HepG2 (cell line): ENCODE data around the gene CCDC85C. TPM values are rescaled to one million over a fixed set of nuclear protein-coding genes. Genes with fewer than 3 reads are reported as not detected.

Experiments used
- CHD2 ChIP-seq: IDR thresholded peaks from 2 replicates; pipeline ENCODE4 v1.6.1; 2011; ENCODE audit warnings: low read depth, low read length, improper control_type of control experiment
- HDAC2 ChIP-seq: sonication (generic); formaldehyde crosslinking; IDR thresholded peaks from 2 replicates; pipeline ENCODE4 v1.4.0; 2020; ENCODE audit warnings: missing genetic modification reagents
- JUNB ChIP-seq: sonication (generic); formaldehyde crosslinking; IDR thresholded peaks from 2 replicates; pipeline ENCODE4 v1.8.0; 2022; ENCODE audit warnings: missing genetic modification reagents, mild to moderate bottlenecking, borderline replicate concordance
- KDM5A ChIP-seq: fragments of 200-600 bp; sonication (generic); IDR thresholded peaks from 2 replicates; pipeline ENCODE4 v1.7.0; 2018; ENCODE audit warnings: antibody characterized with exemption, mild to moderate bottlenecking, low read length, borderline replicate concordance
- NCOA1 ChIP-seq: sonication (generic); formaldehyde crosslinking; IDR thresholded peaks from 2 replicates; pipeline ENCODE4 v1.9.0; 2021; ENCODE audit warnings: missing genetic modification reagents
- POLR2AphosphoS2 ChIP-seq: IDR thresholded peaks from 2 replicates; pipeline ENCODE4 v1.6.1; 2011; ENCODE audit warnings: low read depth, low read length, improper control_type of control experiment
- RXRB ChIP-seq: IDR thresholded peaks from 2 replicates; pipeline ENCODE4 v1.6.1; 2016; ENCODE audit warnings: borderline replicate concordance, missing genetic modification reagents, missing compliant biosample characterization
- SP5 ChIP-seq: IDR thresholded peaks from 2 replicates; pipeline ENCODE4 v1.6.1; 2016; ENCODE audit warnings: low read depth, borderline replicate concordance
- ZFP36L2 ChIP-seq: sonication (generic); formaldehyde crosslinking; IDR thresholded peaks from 2 replicates; pipeline ENCODE4 v1.4.0; 2020; ENCODE audit warnings: missing genetic modification reagents
- ZNF350 ChIP-seq: sonication (generic); formaldehyde crosslinking; IDR thresholded peaks from 2 replicates; pipeline ENCODE4 v1.4.0; 2020; ENCODE audit warnings: mild to moderate bottlenecking, low read depth, missing genetic modification reagents, borderline replicate concordance
- ZNF543 ChIP-seq: sonication (generic); formaldehyde crosslinking; IDR thresholded peaks from 2 replicates; pipeline ENCODE4 v1.4.0; 2020; ENCODE audit warnings: mild to moderate bottlenecking, missing genetic modification reagents
- ZNF616 ChIP-seq: sonication (generic); formaldehyde crosslinking; IDR thresholded peaks from 2 replicates; pipeline ENCODE4 v1.5.0; 2020; ENCODE audit warnings: low read depth, mild to moderate bottlenecking, missing genetic modification reagents
- ZNF629 ChIP-seq: sonication (generic); formaldehyde crosslinking; conservative IDR thresholded peaks from 2 replicates; pipeline ENCODE4 v1.5.0; 2020; ENCODE audit warnings: missing genetic modification reagents
- ZNF761 ChIP-seq: sonication (generic); formaldehyde crosslinking; conservative IDR thresholded peaks from 2 replicates; pipeline ENCODE4 v1.4.0; 2020; ENCODE audit warnings: mild to moderate bottlenecking, missing genetic modification reagents
- ZNF776 ChIP-seq: sonication (generic); formaldehyde crosslinking; IDR thresholded peaks from 2 replicates; pipeline ENCODE4 v1.4.0; 2020; ENCODE audit warnings: mild to moderate bottlenecking, missing genetic modification reagents
- polyA plus RNA-seq, 8 experiments: library from polyadenylated mRNA; depleted of rRNA in 3 of 8; stranded (reverse) in 7 of 8; unstranded in 1 of 8; fragments of >200 nt; fragmentation: Illumina TruSeq in 4 of 8; extraction: Trizol in 4 of 8; gene quantifications; 2 replicates each; pipeline versions ENCODE4 v1.2.1 to v1.2.3, GENCODE V29; 2011 to 2016; ENCODE audit warnings: low read depth in 4 of 8, missing spikeins in 1 of 8, mixed read lengths in 1 of 8; ENCODE audit not compliant: insufficient read depth in 1 of 8
- total RNA-seq, 5 experiments: library from RNA; depleted of rRNA; stranded (reverse); fragments of >200 nt; fragmentation: Illumina TruSeq; extraction: Trizol; gene quantifications; 2 replicates each; pipeline ENCODE4 v1.2.3, GENCODE V29; 2016; ENCODE audit warnings: low read depth in 1 of 5
- TF ChIP-seq, protein P1 (sequence below): sonication (generic); formaldehyde crosslinking; IDR thresholded peaks from 2 replicates; pipeline ENCODE4 v1.4.0; 2020; ENCODE audit warnings: mild to moderate bottlenecking, missing genetic modification reagents
- TF ChIP-seq, protein P2 (sequence below): sonication (generic); formaldehyde crosslinking; IDR thresholded peaks from 2 replicates; pipeline ENCODE4 v1.8.1; 2023; ENCODE audit warnings: missing genetic modification reagents, inconsistent platforms, borderline replicate concordance
- TF ChIP-seq, protein P3 (sequence below): sonication (generic); formaldehyde crosslinking; IDR thresholded peaks from 2 replicates; pipeline ENCODE4 v1.4.0; 2020; ENCODE audit warnings: low read depth, mild to moderate bottlenecking, missing genetic modification reagents
- TF ChIP-seq, protein P4 (sequence below): sonication (generic); formaldehyde crosslinking; IDR thresholded peaks from 2 replicates; pipeline ENCODE4 v1.9.0; 2021; ENCODE audit warnings: mild to moderate bottlenecking, missing genetic modification reagents

CCDC85C gene
- total and polyA plus RNA-seq, 2 of the 13 experiments (the other 11 are each of a cell fraction or from before 2014, with no cell fraction given) = 18.8 to 43.8 TPM

DNA sequence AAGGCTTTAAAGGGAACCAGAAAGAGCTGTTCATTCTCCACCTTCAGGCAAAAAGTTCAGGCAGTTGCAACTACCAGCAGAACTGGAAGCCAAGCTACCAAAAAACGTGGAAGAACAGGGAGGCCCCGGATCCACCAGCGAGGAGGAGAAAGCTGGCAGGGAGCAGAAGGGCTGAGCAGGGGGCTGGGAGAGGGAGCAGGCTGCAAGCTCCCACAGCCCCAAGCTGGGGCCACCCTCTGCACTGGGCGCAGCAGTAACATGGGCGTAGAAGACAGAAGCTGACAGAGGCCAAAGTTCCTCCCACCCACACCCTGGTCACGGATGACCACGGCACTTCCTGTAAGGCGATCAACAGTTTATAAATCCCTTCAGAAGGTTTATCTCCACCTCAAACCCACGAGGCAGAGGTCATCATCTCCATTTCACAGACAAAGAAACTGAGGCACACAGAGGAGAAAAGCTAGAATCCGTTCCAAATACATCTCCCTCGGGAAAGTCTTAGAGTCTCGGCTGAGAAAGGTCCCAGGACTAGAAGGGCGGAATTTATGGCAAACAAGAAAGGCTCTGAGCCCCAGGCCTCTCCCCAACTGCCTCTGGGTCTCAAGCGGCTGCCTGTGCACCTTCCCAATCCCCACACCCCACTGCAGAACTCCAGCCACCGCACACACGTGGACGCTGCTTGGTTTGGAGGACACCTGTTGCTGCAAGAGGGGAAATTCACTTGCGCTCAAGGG, 1.8 kb downstream of the CCDC85C start (continued):
- TF ChIP-seq, protein P1, sequence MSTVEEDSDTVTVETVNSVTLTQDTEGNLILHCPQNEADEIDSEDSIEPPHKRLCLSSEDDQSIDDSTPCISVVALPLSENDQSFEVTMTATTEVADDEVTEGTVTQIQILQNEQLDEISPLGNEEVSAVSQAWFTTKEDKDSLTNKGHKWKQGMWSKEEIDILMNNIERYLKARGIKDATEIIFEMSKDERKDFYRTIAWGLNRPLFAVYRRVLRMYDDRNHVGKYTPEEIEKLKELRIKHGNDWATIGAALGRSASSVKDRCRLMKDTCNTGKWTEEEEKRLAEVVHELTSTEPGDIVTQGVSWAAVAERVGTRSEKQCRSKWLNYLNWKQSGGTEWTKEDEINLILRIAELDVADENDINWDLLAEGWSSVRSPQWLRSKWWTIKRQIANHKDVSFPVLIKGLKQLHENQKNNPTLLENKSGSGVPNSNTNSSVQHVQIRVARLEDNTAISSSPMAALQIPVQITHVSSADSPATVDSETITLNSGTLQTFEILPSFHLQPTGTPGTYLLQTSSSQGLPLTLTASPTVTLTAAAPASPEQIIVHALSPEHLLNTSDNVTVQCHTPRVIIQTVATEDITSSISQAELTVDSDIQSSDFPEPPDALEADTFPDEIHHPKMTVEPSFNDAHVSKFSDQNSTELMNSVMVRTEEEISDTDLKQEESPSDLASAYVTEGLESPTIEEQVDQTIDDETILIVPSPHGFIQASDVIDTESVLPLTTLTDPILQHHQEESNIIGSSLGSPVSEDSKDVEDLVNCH (CRISPR knock-in tag) = no peak
- TF ChIP-seq ZNF776 (CRISPR knock-in tag) (no peak), POLR2AphosphoS2 (no peak), NCOA1 (CRISPR knock-in tag) (no peak), KDM5A (no peak), SP5 (CRISPR knock-in tag) (peak; percentile 32; the same call in 1 of the 2 replicates), ZNF543 (no peak), ZNF350 (CRISPR knock-in tag) (no peak), ZNF761 (no peak), HDAC2 (CRISPR knock-in tag) (no peak; the same call in 1 of the 2 replicates), CHD2 (no peak), ZNF629 (CRISPR knock-in tag) (peak; percentile 92), RXRB (CRISPR knock-in tag) (0 out of 2 replicates have a peak, but pooled peaks have one; percentile 15), ZFP36L2 (no peak), ZNF616 (CRISPR knock-in tag) (no peak), JUNB (CRISPR knock-in tag) (no peak)
- TF ChIP-seq, protein P2, sequence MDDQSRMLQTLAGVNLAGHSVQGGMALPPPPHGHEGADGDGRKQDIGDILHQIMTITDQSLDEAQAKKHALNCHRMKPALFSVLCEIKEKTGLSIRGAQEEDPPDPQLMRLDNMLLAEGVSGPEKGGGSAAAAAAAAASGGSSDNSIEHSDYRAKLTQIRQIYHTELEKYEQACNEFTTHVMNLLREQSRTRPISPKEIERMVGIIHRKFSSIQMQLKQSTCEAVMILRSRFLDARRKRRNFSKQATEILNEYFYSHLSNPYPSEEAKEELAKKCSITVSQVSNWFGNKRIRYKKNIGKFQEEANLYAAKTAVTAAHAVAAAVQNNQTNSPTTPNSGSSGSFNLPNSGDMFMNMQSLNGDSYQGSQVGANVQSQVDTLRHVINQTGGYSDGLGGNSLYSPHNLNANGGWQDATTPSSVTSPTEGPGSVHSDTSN (CRISPR knock-in tag) = no peak
- TF ChIP-seq, protein P3, sequence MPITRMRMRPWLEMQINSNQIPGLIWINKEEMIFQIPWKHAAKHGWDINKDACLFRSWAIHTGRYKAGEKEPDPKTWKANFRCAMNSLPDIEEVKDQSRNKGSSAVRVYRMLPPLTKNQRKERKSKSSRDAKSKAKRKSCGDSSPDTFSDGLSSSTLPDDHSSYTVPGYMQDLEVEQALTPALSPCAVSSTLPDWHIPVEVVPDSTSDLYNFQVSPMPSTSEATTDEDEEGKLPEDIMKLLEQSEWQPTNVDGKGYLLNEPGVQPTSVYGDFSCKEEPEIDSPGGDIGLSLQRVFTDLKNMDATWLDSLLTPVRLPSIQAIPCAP = no peak
- TF ChIP-seq, protein P4, sequence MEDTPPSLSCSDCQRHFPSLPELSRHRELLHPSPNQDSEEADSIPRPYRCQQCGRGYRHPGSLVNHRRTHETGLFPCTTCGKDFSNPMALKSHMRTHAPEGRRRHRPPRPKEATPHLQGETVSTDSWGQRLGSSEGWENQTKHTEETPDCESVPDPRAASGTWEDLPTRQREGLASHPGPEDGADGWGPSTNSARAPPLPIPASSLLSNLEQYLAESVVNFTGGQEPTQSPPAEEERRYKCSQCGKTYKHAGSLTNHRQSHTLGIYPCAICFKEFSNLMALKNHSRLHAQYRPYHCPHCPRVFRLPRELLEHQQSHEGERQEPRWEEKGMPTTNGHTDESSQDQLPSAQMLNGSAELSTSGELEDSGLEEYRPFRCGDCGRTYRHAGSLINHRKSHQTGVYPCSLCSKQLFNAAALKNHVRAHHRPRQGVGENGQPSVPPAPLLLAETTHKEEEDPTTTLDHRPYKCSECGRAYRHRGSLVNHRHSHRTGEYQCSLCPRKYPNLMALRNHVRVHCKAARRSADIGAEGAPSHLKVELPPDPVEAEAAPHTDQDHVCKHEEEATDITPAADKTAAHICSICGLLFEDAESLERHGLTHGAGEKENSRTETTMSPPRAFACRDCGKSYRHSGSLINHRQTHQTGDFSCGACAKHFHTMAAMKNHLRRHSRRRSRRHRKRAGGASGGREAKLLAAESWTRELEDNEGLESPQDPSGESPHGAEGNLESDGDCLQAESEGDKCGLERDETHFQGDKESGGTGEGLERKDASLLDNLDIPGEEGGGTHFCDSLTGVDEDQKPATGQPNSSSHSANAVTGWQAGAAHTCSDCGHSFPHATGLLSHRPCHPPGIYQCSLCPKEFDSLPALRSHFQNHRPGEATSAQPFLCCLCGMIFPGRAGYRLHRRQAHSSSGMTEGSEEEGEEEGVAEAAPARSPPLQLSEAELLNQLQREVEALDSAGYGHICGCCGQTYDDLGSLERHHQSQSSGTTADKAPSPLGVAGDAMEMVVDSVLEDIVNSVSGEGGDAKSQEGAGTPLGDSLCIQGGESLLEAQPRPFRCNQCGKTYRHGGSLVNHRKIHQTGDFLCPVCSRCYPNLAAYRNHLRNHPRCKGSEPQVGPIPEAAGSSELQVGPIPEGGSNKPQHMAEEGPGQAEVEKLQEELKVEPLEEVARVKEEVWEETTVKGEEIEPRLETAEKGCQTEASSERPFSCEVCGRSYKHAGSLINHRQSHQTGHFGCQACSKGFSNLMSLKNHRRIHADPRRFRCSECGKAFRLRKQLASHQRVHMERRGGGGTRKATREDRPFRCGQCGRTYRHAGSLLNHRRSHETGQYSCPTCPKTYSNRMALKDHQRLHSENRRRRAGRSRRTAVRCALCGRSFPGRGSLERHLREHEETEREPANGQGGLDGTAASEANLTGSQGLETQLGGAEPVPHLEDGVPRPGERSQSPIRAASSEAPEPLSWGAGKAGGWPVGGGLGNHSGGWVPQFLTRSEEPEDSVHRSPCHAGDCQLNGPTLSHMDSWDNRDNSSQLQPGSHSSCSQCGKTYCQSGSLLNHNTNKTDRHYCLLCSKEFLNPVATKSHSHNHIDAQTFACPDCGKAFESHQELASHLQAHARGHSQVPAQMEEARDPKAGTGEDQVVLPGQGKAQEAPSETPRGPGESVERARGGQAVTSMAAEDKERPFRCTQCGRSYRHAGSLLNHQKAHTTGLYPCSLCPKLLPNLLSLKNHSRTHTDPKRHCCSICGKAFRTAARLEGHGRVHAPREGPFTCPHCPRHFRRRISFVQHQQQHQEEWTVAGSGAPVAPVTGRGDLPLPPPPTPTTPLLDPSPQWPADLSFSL = no peak
